Peyer's patch (tissue), 4 donors: Measurements from ENCODE around the gene RASA1. TPM values are rescaled to one million over a fixed set of nuclear protein-coding genes. Genes with fewer than 3 reads are reported as not detected.
A peak's percentile ranks its signal among the peaks of the same experiment; 100 is the strongest.

Source experiments
- DNase-seq, 3 donors: peaks; one replicate each; pipeline ENCODE4 v3.0.0-alpha.2; 2017 to 2019
- H3K27ac ChIP-seq, 4 donors: fragments of 200-600 bp; sonication (generic); one replicate each; pipeline ENCODE4 v1.5.1; 2016 to 2019
- H3K27me3 ChIP-seq, 2 donors: fragments of 200-600 bp; sonication (generic); one replicate each; pipeline ENCODE4 v1.5.1; 2019
- H3K36me3 ChIP-seq, 3 donors: fragments of 200-600 bp; sonication (generic); one replicate each; pipeline ENCODE4 v1.5.1; 2016 to 2019
- H3K4me1 ChIP-seq, 4 donors: fragments of 200-600 bp; sonication (generic); one replicate each; pipeline ENCODE4 v1.5.1; 2016 to 2019
- H3K4me3 ChIP-seq, 4 donors: fragments of 200-600 bp; sonication (generic); 1 replicate in 3 of 4; 2 replicates in 1 of 4; pipeline ENCODE4 v1.5.1; 2016 to 2019; ENCODE audit warnings: mild to moderate bottlenecking in 1 of 4
- H3K9me3 ChIP-seq, 4 donors: fragments of 200-600 bp; sonication (generic); one replicate each; pipeline ENCODE4 v1.5.1; 2016 to 2019; ENCODE audit warnings: mild to moderate bottlenecking in 1 of 4
- POLR2A ChIP-seq, 2 donors: fragments of 450-650 bp; IDR thresholded peaks; one replicate each; pipeline ENCODE4 v1.5.1; 2017; ENCODE audit warnings: antibody characterized with exemption in 2 of 2, mild to moderate bottlenecking in 2 of 2, moderate library complexity in 2 of 2
- total RNA-seq, 4 donors: library from RNA; depleted of rRNA; stranded (reverse); fragments of >200 nt; gene quantifications; one replicate each; pipeline ENCODE4 v1.1.0, GENCODE V29; 2016
- TF ChIP-seq, protein P1 (sequence below), 6 experiments: fragments of 450-650 bp in 4 of 6; fragments of 200-600 bp in 2 of 6; sonication (generic) in 1 of 6; IDR thresholded peaks; one replicate each; pipeline ENCODE4 v1.5.1; 2017 to 2019; ENCODE audit warnings: antibody characterized with exemption in 6 of 6, mild to moderate bottlenecking in 3 of 6, moderate library complexity in 1 of 6

RASA1 gene
- total RNA-seq, 4 donors from 2014 or later, result 20.9 to 52.0 (median 23.5) TPM

DNA sequence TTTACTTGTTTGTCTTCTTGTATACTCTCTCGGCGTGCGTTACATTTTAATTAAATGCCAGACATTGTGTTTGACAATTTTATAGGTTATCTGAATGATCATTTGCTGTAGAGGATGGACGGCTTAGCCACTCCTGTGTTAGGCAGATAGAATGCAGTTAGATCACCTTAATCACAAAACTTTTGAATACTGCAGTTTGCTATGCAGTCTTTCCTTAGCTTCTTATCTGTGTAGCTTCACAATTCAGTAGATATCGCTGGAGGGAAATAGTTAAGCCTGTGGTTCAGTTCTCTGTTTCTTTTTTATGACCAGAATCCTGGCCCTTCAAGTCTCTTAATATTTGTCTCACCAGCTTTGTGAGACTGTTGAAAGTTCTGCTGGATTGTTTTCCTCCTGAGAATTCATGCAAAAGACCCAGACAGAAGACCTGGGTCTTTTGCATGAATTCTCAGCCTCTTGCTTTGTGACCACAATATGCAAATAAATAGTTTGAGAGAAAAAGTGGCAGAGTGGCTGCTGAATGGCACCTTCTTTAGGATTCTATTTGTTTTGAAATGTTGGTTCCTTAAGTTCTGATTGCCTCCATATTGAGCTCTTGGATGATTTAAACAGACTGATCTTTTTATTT lies 40.2 kb downstream of the RASA1 start:
- Histone ChIP-seq H3K27me3 (no peaks in the 10 kb centered on the region), H3K36me3 (peaks cover 0 to 4% (median 0%) of the 10 kb centered on the region in 3 donors), H3K9me3 (no peaks in the 10 kb centered on the region), H3K4me1 (peaks cover 0 to 12% (median 0%) of the 10 kb centered on the region in 4 donors), H3K4me3 (no peak overlapping the region), H3K27ac (no peak overlapping the region)
- TF ChIP-seq POLR2A (IDR thresholded peaks at IDR 0.05), result no peak
- TF ChIP-seq, protein P1, sequence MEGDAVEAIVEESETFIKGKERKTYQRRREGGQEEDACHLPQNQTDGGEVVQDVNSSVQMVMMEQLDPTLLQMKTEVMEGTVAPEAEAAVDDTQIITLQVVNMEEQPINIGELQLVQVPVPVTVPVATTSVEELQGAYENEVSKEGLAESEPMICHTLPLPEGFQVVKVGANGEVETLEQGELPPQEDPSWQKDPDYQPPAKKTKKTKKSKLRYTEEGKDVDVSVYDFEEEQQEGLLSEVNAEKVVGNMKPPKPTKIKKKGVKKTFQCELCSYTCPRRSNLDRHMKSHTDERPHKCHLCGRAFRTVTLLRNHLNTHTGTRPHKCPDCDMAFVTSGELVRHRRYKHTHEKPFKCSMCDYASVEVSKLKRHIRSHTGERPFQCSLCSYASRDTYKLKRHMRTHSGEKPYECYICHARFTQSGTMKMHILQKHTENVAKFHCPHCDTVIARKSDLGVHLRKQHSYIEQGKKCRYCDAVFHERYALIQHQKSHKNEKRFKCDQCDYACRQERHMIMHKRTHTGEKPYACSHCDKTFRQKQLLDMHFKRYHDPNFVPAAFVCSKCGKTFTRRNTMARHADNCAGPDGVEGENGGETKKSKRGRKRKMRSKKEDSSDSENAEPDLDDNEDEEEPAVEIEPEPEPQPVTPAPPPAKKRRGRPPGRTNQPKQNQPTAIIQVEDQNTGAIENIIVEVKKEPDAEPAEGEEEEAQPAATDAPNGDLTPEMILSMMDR (IDR thresholded peaks at IDR 0.05), result no peak
- no peak for DNase-seq

DNA sequence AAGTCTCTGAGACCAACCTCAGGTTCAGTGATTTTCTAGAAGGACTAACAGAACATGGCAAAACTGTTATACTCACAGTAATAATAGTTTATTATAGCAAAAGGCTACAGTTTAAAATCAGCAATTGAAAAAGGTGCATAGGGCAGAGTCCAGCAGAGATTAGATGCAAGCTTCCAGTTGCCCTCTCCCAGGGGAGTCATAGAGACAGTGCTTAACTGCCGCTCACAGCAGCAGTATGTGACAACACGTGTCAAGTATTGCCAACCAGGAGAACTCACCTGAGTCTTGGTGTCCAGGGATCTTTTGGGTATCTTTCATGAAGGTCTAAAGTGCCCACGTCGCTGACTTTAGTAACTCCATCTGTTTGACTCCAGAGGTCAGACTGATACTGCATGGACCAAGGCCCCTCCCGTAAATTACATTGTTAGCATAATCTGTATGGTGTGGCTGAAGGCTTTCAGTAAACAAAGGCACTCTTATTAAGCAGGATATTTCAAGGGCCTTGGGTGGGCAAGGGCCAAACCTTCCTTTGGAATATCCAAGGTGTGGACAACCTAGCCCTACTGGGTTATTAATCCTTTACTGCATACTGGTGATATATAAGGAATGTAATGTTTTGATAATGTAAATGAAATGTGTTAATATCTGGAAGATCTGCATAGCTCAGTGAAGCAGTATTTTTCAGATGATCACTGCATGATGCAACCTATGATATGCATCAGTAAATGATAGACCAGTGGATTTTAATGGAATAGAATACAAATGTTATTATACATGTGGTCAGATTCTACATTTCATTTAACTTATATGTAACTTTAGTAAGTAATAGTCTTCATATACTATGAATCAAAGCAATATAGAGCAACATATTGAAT lies 44.0 kb downstream of the RASA1 start:
- Histone ChIP-seq H3K36me3 (no peaks in the 10 kb centered on the region), H3K4me3 (no peak overlapping the region), H3K9me3 (no peaks in the 10 kb centered on the region), H3K27me3 (no peaks in the 10 kb centered on the region), H3K4me1 (peaks cover 0 to 12% (median 0%) of the 10 kb centered on the region in 4 donors), H3K27ac (no peak overlapping the region)
- no peak for TF ChIP-seq POLR2A (IDR thresholded peaks at IDR 0.05)
- TF ChIP-seq, protein P1 (IDR thresholded peaks at IDR 0.05), result no peak
- DNase-seq, result peak in 1 of 3 donors; percentile 58

GRCh38 chr5:87313216-87313615 lies 45.5 kb downstream of the RASA1 start:
- Histone ChIP-seq H3K27ac (no peak overlapping the region), H3K9me3 (no peaks in the 10 kb centered on the region), H3K4me1 (peaks cover 0 to 7% (median 0%) of the 10 kb centered on the region in 4 donors), H3K4me3 (no peak overlapping the region), H3K36me3 (no peaks in the 10 kb centered on the region), H3K27me3 (no peaks in the 10 kb centered on the region)
- no peak for DNase-seq
- TF ChIP-seq, protein P1 (IDR thresholded peaks at IDR 0.05), result no peak
- no peak for TF ChIP-seq POLR2A (IDR thresholded peaks at IDR 0.05)

- no peaks in the 10 kb centered on the region for H3K9me3 ChIP-seq
- no peak overlapping the region for H3K27ac ChIP-seq
- no peak for TF ChIP-seq POLR2A (IDR thresholded peaks at IDR 0.05)
- TF ChIP-seq, protein P1 (IDR thresholded peaks at IDR 0.05), result no peak
- peaks cover 0 to 4% (median 0%) of the 10 kb centered on the region in 4 donors for H3K4me1 ChIP-seq
- no peaks in the 10 kb centered on the region for H3K27me3 ChIP-seq
- no peak for DNase-seq
- H3K36me3 ChIP-seq, result no peaks in the 10 kb centered on the region
- H3K4me3 ChIP-seq, result no peak overlapping the region
Measured at GRCh38 chr5:87319469-87319868, 51.8 kb downstream of the RASA1 start.

- H3K4me1 ChIP-seq, result peaks cover 0 to 4% (median 0%) of the 10 kb centered on the region in 4 donors
- no peak overlapping the region for H3K27ac ChIP-seq
- no peak for DNase-seq
- TF ChIP-seq, protein P1 (IDR thresholded peaks at IDR 0.05), result no peak
- no peak for TF ChIP-seq POLR2A (IDR thresholded peaks at IDR 0.05)
- H3K36me3 ChIP-seq, result no peaks in the 10 kb centered on the region
- no peaks in the 10 kb centered on the region for H3K27me3 ChIP-seq
- no peak overlapping the region for H3K4me3 ChIP-seq
- no peaks in the 10 kb centered on the region for H3K9me3 ChIP-seq
Measured at GRCh38 chr5:87321605-87322004, 53.9 kb downstream of the RASA1 start.
